ENCODE results near the gene CHST8.
"Not testable (repeated sequence)": the region's sequence is repeated elsewhere in the genome, so short reads cannot be mapped to it uniquely, and the experiment has no call there.

The CHST8 gene

DNA sequence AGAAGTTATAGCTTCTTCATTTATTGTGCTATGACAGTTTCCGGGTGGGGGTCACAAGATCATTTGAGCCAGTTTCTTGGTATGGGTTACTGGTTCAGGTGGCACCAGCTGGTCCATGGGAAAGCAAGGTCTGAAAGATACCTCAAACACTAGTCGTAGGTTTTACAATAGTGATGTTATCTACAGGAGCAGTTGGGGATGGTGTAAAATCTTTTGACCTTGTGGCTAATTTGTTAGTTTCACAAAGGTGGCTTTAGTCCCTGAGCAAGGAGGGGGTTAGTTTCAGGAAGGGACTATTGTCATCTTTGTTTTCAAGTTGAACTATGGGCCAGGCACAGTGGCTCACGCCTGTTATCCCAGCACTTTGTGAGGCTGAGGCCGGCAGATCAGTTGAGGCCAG, 24.6 kb downstream of the CHST8 start:
- DNase-seq: no peak

DNA sequence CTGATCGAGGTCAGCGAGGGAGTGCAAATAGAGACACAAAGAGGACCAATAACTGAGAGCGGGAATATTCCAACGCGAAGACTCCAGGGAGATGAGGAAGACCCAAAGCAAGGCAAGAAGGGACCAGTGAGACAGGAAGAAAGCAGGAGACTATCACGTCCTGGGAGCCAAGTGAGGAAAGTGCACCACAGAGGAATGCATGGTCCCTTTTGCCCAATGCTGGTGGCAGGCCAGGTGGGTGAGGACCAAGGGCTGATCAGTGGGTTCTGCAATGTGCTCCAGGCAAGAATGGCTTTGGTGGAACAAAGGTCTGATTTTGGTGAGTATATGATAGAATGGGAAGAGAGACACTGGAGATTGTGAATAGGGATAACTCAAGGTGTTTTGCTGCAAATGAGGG, 25.4 kb downstream of the CHST8 start:
- no peak for DNase-seq

DNA sequence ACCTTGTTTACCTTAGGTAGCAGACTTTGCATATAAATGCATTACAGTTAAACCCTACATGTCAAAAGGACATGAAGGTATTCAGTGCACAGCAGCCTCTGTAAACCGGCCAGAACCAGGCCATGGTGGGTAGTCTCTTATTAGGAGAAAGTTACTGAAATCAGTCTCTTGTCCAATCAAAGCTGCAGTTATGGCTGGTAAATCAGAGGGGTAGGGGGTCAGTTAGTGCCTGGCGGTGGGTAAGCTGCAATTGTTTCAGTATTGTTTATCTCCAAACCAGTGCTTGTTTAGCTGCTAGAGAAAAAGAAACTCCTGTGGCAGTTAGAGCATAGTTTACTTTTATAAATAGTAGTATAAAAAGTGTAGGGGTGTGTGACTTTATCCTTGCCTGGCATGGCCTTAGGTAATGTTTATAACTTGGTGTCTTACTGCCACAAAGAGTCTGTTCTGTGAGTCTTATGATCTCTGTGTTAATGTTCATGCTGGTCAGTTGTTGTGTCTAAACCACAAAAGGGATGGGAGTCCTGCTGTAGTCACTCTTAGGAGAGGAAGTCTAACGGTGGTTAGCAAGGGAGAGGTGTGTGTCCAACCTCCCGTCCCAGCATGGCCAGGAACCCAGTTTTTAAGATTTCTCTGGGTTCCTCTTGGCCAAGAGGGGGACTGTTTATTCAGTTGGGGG, 28.0 kb downstream of the CHST8 start:
- no peak for DNase-seq

DNA sequence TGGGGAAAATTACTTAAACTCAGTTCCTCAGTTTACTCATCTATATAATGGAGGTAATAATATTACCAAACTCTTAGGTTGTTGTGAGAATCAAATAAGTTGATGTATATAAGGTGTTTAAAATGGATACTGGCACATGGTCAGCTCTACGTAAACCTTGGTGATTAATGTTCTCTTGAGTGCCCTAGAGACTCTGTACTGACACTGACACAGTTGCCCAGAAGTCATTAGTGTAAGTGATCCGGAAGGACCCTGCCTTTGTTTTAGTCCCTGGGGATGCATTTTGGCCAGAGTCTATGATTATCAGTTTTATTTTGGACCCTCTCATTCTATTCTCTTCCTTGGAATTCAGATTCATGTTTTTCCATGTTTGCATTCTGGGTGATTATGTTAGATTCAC, 31.9 kb downstream of the CHST8 start:
- no peak for DNase-seq

DNA sequence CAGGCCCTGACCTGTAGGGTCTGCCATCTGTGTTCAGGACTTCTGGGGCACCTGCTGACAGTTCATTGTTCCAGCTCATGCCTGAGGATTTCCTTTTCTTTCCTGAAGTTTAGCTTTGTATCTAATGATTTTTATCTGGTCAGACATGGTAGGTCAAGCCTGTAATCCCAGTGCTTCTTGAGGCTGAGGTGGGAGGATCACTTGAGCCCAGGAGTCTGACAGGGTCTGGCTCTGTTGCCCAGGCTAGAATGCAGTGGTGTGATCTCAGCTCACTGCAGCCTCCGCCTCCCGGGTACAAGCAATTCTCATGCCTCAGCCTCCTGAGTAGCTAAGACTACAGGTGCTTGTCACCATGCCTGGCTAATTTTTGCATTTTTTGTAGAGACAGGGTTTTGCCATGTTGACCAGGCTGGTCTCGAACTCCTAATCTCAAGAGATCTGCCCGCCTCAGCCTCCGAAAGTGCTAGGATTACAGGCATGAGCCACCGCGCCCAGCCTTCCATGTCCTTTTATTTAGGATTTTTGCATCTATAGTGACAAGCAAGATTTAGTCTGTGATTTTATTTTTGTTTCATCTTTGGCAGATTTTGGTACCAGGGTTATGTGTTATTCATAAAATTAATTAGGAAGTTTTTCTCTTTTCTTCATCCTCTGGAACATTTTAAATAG, 33.2 kb downstream of the CHST8 start:
- DNase-seq: no peak

GRCh38 chr19:33659835-33660234, 38.1 kb downstream of the CHST8 start:
- no peak for DNase-seq

DNA sequence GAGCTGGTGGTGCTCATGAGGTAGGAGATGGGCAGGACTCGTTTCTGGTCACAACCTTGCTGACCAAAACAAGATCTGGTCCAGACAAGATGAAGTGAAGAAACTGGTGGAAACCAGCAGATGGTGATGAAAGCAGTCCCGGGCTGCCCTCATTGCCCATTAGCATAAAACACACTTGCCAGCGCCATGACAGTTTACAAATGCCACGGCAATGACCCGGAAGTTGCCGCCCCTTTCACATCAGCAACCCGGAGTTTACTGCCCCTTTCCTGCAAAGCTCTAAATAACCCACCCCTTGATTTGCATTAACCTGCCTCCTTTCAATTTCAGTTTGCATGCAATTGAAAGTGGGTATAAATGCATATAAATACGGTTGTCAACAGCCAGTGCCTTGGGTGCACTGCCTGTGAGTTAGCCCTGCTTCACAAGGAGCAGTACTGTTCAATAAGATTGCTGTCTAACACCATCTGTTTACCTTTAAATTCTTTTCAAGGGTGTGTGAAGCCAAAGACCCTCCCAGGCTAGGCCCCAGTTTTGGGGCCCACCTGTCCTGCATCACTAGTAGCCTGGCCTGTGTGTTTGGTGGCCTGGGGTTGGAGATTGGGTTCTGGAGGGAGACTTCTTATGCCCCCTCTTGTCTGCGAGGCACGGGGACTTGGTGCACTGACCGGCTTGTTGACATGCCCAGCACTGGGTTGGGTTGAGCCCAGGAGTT, 38.8 kb downstream of the CHST8 start:
- no peak for DNase-seq

DNA sequence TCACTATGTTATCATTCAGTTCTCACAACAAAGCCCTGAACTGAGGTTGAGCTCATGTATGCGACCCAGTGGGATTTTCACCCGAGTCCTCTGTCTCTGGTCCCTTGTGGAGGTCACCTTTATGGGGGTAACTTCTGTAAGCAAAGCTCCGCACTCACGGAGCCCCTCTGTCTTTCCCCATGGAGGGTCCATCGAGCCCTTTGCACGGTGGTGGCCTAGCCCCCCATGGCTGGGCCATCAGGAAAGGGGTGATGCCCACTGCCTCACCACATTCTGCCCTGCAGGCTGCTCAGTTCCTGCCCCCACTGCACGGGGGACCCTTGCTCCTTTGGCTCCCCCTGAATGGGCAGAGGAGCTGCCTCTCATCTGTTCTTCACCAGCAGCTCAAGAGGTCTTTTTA, 39.6 kb downstream of the CHST8 start:
- no peak for DNase-seq

DNA sequence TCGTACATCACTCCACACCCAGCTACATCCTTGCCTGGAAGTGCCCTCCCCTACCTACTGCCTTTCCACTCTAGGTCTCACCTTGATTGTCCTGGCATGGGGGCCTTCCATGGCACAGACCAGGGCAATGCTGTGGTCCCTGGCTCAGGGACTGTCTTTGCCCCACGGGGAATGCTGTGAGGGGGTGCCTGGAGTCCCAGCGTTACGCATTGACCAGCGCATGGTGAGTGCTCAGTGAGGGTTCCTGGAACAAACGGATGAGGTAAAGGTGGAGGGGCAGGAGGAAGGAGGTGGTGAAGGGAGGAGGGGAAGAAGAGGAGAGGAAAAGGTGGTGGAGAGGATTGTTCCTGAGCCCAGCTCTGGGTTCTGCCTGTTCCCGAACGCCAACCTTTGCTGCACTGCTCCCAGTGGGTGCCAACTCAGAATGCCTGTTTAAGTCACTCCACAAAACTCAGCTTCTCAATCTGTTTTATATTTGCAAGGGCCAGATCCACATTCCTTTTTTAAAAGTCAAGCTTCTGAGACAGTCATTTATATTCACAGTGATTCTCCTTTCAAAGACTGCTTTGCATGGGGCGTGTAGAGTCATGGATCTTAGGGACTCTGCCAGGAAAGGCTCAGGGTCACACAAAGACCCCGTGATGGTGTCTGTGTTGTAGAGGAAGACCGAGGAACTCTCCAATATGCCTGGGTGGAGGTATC, 40.8 kb downstream of the CHST8 start:
- no peak for DNase-seq

- not testable (repeated sequence) for DNase-seq
Observed at GRCh38 chr19:33663316-33663715, 41.6 kb downstream of the CHST8 start.

DNA sequence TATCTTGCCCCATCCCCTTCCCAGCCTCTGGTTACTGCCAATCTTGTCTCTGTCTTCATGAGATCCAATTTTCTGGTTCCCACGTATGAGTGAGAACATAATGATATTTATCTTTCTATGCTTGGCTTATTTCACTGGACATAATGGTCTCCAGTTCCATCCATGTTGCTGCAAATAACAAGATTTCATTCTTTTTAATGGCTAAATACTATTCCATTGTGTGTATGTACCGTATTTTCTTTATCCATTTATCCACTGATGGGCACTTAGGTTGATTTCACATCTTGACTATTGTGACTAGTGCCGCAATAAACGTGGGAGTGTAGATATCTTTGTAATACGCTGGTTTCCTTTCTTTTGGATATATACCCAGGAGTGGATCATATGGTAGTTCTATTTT, 43.0 kb downstream of the CHST8 start:
- DNase-seq: no peak

- DNase-seq: no peak
Observed at GRCh38 chr19:33665776-33666595, 44.2 kb downstream of the CHST8 start.

DNA sequence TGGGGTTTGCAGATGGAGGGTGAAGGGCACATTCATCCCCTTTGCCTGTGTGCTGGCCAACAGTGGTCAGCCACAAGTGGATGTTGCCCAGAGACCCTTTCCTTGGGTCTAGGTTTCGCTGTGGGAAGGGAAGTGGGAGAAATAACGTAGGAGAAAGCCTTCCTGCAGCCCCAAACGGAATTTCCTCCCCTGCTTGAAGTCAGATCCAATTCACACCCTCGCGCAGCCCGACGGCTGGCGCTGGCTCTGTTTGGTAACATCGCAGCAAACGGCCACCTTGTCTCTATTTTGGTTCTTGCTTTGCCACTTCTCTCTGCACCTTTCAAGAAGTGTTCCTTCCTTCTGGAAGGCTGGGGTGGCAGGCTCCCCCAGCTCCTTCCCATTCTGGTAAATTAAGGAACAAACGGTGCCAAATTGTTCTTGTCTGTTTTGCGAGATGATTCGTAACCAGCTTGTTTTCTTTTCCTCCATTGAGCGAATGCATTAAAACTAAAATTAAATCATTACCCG, 45.4 kb downstream of the CHST8 start:
- no peak for DNase-seq

DNA sequence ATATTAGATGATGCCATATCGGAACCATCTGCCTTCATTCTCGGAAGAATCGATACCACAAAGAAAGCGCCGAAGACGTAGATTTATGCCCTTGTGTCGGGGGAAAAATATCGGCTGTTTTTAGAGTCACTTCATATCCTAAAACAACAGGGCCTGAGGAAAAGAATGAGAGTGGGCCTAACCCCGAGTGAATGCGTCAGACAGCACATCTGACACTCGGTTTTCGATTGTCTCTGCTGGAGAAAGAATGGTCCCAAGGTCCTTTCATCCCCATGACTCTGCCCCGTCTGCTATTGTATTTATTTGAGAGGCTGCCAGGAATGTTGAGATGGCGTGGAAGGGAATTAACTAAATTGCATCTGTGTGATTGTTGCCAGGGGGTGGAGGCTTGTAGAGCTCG, 46.1 kb downstream of the CHST8 start:
- DNase-seq: no peak

DNA sequence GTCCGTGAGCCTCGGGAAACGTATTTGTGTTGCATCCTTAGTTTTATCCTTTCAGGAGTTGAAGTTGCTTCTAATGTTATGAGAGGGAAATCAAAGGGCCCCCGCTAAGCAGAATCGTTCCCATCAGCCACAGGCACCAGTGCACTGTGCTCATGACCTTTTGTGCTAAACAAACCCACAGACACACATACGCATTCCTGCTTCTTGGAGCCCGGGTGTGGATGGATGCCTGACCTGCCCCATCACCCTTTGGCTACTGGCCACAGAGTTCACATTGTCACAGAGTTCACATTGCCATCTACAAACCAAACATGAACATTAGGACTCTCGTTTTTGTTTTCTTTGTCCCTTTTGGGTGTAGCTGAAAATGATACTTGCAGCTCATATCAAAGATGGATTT, 47.2 kb downstream of the CHST8 start:
- no peak for DNase-seq

GRCh38 chr19:33669376-33669775, 47.6 kb downstream of the CHST8 start:
- no peak for DNase-seq

- DNase-seq: no peak
Observed at GRCh38 chr19:33670398-33670797, 48.6 kb downstream of the CHST8 start.

DNA sequence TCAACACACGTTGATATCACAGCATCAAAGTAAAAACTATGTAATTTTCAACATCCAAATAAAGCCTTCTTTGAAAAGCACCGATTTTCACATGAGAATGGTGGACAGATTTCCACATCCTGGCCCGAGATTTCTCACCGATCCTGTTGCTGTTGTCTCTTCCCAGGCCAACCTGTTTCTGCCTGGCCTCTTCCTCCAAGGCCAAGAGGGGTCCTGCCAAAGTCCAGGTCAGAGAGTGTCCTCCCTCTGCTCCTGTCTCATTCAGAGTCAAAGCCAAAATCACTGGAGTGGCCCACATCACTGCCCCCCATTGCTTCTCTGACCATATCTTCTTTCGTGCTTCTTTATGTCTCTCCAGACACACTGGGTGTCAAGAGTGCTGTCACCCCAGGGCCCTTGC, 49.5 kb downstream of the CHST8 start:
- no peak for DNase-seq

DNA sequence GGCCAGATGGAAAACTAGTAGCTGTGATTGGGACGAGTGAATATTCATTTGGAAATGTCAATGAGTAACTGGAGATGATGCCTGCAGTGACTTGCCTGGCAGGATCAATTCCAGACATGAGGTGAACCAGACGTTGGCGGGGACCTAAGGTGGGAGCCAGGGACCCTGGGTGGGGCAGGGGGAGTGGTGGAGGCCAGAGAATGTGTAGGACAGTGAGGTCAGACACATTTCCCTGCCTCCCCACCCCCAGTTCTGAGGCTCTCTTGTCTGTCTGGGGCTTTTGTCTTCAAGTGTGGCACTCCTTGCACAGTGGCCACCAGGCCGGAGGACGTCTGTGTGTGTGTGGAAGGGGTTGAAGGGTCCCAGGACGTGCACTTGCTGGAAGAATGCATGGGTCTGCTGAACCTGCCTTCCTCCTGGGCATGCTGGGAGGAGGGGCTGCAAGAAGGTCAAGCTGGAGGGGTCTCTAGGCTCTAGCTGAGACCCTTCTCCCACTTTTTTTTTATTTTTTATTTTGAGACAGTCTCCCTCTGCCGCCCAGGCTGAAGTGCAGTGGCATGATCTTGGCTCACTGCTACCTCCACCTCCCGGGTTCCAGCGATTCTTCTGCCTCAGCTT, 51.6 kb downstream of the CHST8 start:
- DNase-seq: no peak

DNA sequence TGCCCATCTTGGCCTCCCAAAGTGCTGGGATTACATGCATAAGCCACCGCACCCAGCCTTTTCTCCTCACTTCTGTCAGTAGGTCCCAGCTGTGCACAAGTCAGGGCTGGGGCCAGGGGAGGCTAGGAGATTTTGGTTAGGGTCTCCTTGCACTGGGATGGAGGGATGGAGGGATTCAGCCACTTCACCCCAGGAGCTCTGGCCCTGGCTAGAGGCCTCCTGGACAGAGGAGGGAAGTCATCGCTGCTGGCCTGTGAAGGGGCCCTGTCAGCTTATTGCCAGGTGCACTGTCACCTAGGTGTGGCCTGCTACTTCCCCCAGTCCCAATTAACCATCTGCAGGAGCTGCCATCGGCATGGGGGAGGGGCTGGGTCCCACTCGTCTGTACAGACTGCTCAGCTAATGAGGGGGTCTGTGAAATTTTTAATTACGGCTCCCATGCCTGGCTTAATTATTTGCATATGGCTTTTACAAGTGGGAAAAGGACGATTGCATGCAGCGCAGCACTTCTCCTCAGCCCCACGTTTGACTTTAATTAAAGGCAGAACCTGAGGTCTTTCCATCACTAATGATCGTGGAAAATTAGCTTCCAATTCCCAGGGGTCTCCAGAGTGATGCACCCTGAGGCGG, 52.4 kb downstream of the CHST8 start:
- DNase-seq: no peak

GRCh38 chr19:33674626-33675367, 53.0 kb downstream of the CHST8 start:
- DNase-seq: no peak
